Measurements from ENCODE around the gene AATK. TPM values are rescaled to one million over a fixed set of nuclear protein-coding genes. Genes with fewer than 3 reads are reported as not detected.

The AATK gene
- total and polyA plus RNA-seq, 2 donors (not counting 3 experiments of a cell fraction or from before 2014, with no cell fraction given), result 0.69 to 1.00 TPM

- DNase-seq (ENCODE audit: low read depth, low spot score) (peak; percentile 79), FAIRE-seq (peak; percentile 87)
- CTCF ChIA-PET, result interaction anchor here (0.6 to 3.5 kb wide), 19 partner anchors 8 to 114 kb away, joined by 3 to 62 read pairs (median 4); no protein-coding TSS in a partner anchor
- Histone ChIP-seq H3K27ac (ENCODE audit: insufficient read depth, low read depth, low read length) (no peak overlapping the region), H3K27me3 (ENCODE audit: control insufficient read depth in 2 of 2, insufficient read depth in 2 of 2, low read length in 2 of 2) (no peaks in the 10 kb centered on the region), H3K9me3 (replicated peaks; ENCODE audit: control insufficient read depth, insufficient read depth, low read length) (no peaks in the 10 kb centered on the region), H3K4me2 (ENCODE audit: insufficient read depth, low read length) (no peak overlapping the region), H3K9ac (replicated peaks; ENCODE audit: extremely low read depth, insufficient read depth, low read length) (no peak overlapping the region), H3K79me2 (ENCODE audit: control insufficient read depth, insufficient read depth, low read length) (no peaks in the 10 kb centered on the region), H3K4me1 (ENCODE audit: control insufficient read depth, extremely low read depth, insufficient read depth, low read length) (peaks cover 2% of the 10 kb centered on the region), H3K4me3 (replicated peaks in 1 of 3; ENCODE audit: insufficient read depth in 1 of 3, low read depth in 1 of 3, low read length in 3 of 3) (no peak overlapping the region), H2AFZ (ENCODE audit: low read depth, low read length) (no peak overlapping the region), H3K36me3 (ENCODE audit: control insufficient read depth in 2 of 2, extremely low read depth in 1 of 2, insufficient read depth in 2 of 2, low read length in 2 of 2) (no peaks in the 10 kb centered on the region), H4K20me1 (replicated peaks; ENCODE audit: control insufficient read depth, extremely low read depth, insufficient read depth, low read length) (no peaks in the 10 kb centered on the region), H3K9me1 (replicated peaks; ENCODE audit: control insufficient read depth, extremely low read depth, insufficient read depth, low read length) (no peaks in the 10 kb centered on the region)
- dilution Hi-C loops (cut with MboI; ENCODE audit: extremely low pct_ligation_motif_present, low sequenced_read_pairs) (no loop called here), intact Hi-C loops (cut with micrococcal nuclease) (loop anchor here (1.0 kb wide), 3 partner anchors 78 to 140 kb away; no protein-coding TSS in a partner anchor)
- POLR2A ChIA-PET, result no interaction called here
- no peak for TF ChIP-seq EZH2 (IDR thresholded peaks at IDR 0.05; ENCODE audit: borderline replicate concordance, low read depth, low read length, severe bottlenecking)
- TF ChIP-seq CTCF (IDR thresholded peaks at IDR 0.05; ENCODE audit: extremely low read depth in 1 of 2, insufficient read depth in 1 of 2, low read depth in 1 of 2, low read length in 2 of 2), result peak; percentile 100
- peak; percentile 47 for TF ChIP-seq POLR2AphosphoS5 (IDR thresholded peaks at IDR 0.05; ENCODE audit: insufficient read depth, low read depth, low read length)
- BruUV-seq (replicated peaks), result no TSS peak
Observed at GRCh38 chr17:81101614-81102306, 64.3 kb downstream of the AATK start.

- no peak for FAIRE-seq
- CTCF ChIA-PET, result interaction anchor here (3.7 to 3.8 kb wide), 2 partner anchors 77 to 113 kb away, joined by 44 to 59 read pairs; no protein-coding TSS in a partner anchor
- Histone ChIP-seq H4K20me1 (replicated peaks; ENCODE audit: control insufficient read depth, extremely low read depth, insufficient read depth, low read length) (no peaks in the 10 kb centered on the region), H3K4me3 (replicated peaks in 1 of 3; ENCODE audit: insufficient read depth in 1 of 3, low read depth in 1 of 3, low read length in 3 of 3) (no peak overlapping the region), H3K4me2 (ENCODE audit: insufficient read depth, low read length) (no peak overlapping the region), H3K4me1 (ENCODE audit: control insufficient read depth, extremely low read depth, insufficient read depth, low read length) (peaks cover 2% of the 10 kb centered on the region), H3K9ac (replicated peaks; ENCODE audit: extremely low read depth, insufficient read depth, low read length) (no peak overlapping the region), H3K27me3 (ENCODE audit: control insufficient read depth in 2 of 2, insufficient read depth in 2 of 2, low read length in 2 of 2) (no peaks in the 10 kb centered on the region), H3K27ac (ENCODE audit: insufficient read depth, low read depth, low read length) (no peak overlapping the region), H3K9me3 (replicated peaks; ENCODE audit: control insufficient read depth, insufficient read depth, low read length) (no peaks in the 10 kb centered on the region), H3K9me1 (replicated peaks; ENCODE audit: control insufficient read depth, extremely low read depth, insufficient read depth, low read length) (no peaks in the 10 kb centered on the region), H3K36me3 (ENCODE audit: control insufficient read depth in 2 of 2, extremely low read depth in 1 of 2, insufficient read depth in 2 of 2, low read length in 2 of 2) (no peaks in the 10 kb centered on the region), H3K79me2 (ENCODE audit: control insufficient read depth, insufficient read depth, low read length) (no peaks in the 10 kb centered on the region), H2AFZ (ENCODE audit: low read depth, low read length) (no peak overlapping the region)
- DNase-seq (ENCODE audit: low read depth, low spot score), result no peak
- dilution Hi-C loops (cut with MboI; ENCODE audit: extremely low pct_ligation_motif_present, low sequenced_read_pairs) (no loop called here), intact Hi-C loops (cut with micrococcal nuclease) (loop anchor here (1.0 kb wide), 3 partner anchors 77 to 141 kb away; no protein-coding TSS in a partner anchor)
- no peak for TF ChIP-seq EZH2 (IDR thresholded peaks at IDR 0.05; ENCODE audit: borderline replicate concordance, low read depth, low read length, severe bottlenecking)
- TF ChIP-seq MYC (IDR thresholded peaks at IDR 0.05; ENCODE audit: low read depth, low read length), result no peak
- no peak for TF ChIP-seq FOS (IDR thresholded peaks at IDR 0.05; ENCODE audit: borderline replicate concordance, insufficient read depth, low read length)
- no peak for TF ChIP-seq GATA2 (IDR thresholded peaks at IDR 0.05; ENCODE audit: insufficient read depth, insufficient read length, low read depth, low read length)
- POLR2A ChIA-PET, result no interaction called here
- no TSS peak for BruUV-seq (replicated peaks)
Observed at GRCh38 chr17:81100668-81101067, 65.4 kb downstream of the AATK start.

All from endothelial cell of umbilical vein (primary cell).